ENCODE data around the gene SMIM22. TPM values are rescaled to one million over a fixed set of nuclear protein-coding genes. Genes with fewer than 3 reads are reported as not detected.

SMIM22 gene, protein sequence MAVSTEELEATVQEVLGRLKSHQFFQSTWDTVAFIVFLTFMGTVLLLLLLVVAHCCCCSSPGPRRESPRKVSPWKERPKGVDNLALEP
- 10 to 100 TPM in 2 of 3 donors, 1 to 10 TPM in 1; 6.0 to 12.8 (median 10.9) TPM for polyA plus RNA-seq (ENCODE audit: insufficient read length in 3 of 3)
- long read RNA-seq, donor 1, partial matches to known transcripts: 0 of 10 reads
- long read RNA-seq, donor 1, other reads (novel, unspliced or antisense): 0 of 10 reads
- long read RNA-seq, donor 2, partial matches to known transcripts: 44 of 78 reads
- long read RNA-seq, donor 2, other reads (novel, unspliced or antisense): 24 of 78 reads
- long read RNA-seq, donor 3, transcript SMIM22-204 (4 exons, 394 nt): major isoform, 5 of 29 reads
- long read RNA-seq, donor 3, partial matches to known transcripts: 15 of 29 reads
- long read RNA-seq, donor 3, other reads (novel, unspliced or antisense): 5 of 29 reads
- long read RNA-seq, donor 4, transcript SMIM22-204 (4 exons, 394 nt): minor isoform, 6 of 26 reads
- long read RNA-seq, donor 4, transcript SMIM22-201 (4 exons, 366 nt): major isoform, 12 of 26 reads
- long read RNA-seq, donor 4, partial matches to known transcripts: 0 of 26 reads
- long read RNA-seq, donor 4, other reads (novel, unspliced or antisense): 0 of 26 reads
- long read RNA-seq, donor 5, transcript SMIM22-201 (4 exons, 366 nt): major isoform, 5 of 12 reads
- long read RNA-seq, donor 5, partial matches to known transcripts: 0 of 12 reads
- long read RNA-seq, donor 5, other reads (novel, unspliced or antisense): 0 of 12 reads
- long read RNA-seq, donor 6, transcript SMIM22-204 (4 exons, 394 nt): major isoform, 5 of 96 reads
- long read RNA-seq, donor 6, transcript SMIM22-201 (4 exons, 366 nt): major isoform, 5 of 96 reads
- long read RNA-seq, donor 6, partial matches to known transcripts: 74 of 96 reads
- long read RNA-seq, donor 6, other reads (novel, unspliced or antisense): 5 of 96 reads
- long read RNA-seq, donor 7, transcript SMIM22-204 (4 exons, 394 nt): major isoform, 10 of 51 reads
- long read RNA-seq, donor 7, transcript SMIM22-202 (3 exons, 549 nt): minor isoform, 6 of 51 reads
- long read RNA-seq, donor 7, transcript SMIM22-201 (4 exons, 366 nt): minor isoform, 9 of 51 reads
- long read RNA-seq, donor 7, partial matches to known transcripts: 18 of 51 reads
- long read RNA-seq, donor 7, other reads (novel, unspliced or antisense): 7 of 51 reads
- long read RNA-seq, donor 8, partial matches to known transcripts: 0 of 1 reads
- long read RNA-seq, donor 8, other reads (novel, unspliced or antisense): 0 of 1 reads
- long read RNA-seq, donor 9, partial matches to known transcripts: 0 of 9 reads
- long read RNA-seq, donor 9, other reads (novel, unspliced or antisense): 0 of 9 reads
- long read RNA-seq, donor 10, partial matches to known transcripts: 0 of 5 reads
- long read RNA-seq, donor 10, other reads (novel, unspliced or antisense): 0 of 5 reads
- long read RNA-seq, donor 11, partial matches to known transcripts: 0 of 6 reads
- long read RNA-seq, donor 11, other reads (novel, unspliced or antisense): 0 of 6 reads
- long read RNA-seq, donor 12, transcript SMIM22-201 (4 exons, 366 nt): major isoform, 8 of 19 reads
- long read RNA-seq, donor 12, transcript SMIM22-204 (4 exons, 394 nt): minor isoform, 7 of 19 reads
- long read RNA-seq, donor 12, partial matches to known transcripts: 0 of 19 reads
- long read RNA-seq, donor 12, other reads (novel, unspliced or antisense): 0 of 19 reads
- long read RNA-seq, donor 13, transcript SMIM22-201 (4 exons, 366 nt): major isoform, 8 of 19 reads
- long read RNA-seq, donor 13, transcript SMIM22-204 (4 exons, 394 nt): minor isoform, 7 of 19 reads
- long read RNA-seq, donor 13, partial matches to known transcripts: 0 of 19 reads
- long read RNA-seq, donor 13, other reads (novel, unspliced or antisense): 0 of 19 reads
- long read RNA-seq, donor 14: 0 reads
- long read RNA-seq, donor 15: 0 reads
- long read RNA-seq, donor 16, transcript SMIM22-204 (4 exons, 394 nt): major isoform, 7 of 77 reads
- long read RNA-seq, donor 16, partial matches to known transcripts: 43 of 77 reads
- long read RNA-seq, donor 16, other reads (novel, unspliced or antisense): 23 of 77 reads

DNA sequence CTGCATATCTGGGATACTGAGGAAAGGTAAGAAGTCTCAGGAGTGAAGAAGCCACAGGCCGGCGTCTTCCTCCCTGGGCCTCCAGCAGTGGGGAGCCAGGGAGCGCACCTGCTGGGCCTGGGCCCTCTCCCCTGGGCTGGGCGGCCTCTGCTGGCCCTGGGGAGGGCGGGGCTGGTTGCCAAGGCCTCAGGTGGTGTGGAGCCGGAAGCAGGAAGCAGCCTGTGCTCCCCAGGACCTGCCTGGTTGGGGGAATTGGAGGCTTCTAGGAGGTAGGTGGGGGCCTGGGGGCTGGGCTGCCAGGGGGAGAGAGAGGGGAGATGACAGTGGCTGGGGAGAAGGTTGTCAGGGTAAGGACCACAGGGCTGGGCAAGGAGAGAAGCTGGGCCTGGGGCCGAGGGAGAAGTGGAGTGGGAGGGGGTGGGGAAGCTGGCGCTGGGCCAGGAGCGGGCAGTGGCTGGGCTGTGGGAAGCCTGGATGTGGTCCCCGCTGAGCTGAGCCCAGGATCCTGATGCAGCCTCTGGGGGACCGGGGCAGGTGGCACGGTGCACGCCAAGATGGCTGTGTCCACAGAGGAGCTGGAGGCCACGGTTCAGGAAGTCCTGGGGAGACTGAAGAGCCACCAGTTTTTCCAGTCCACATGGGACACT is at the start of gene SMIM22:
SMIM22 (plus strand) TSS at position 189 of the 647 bp plus-strand sequence; CDS start at position 555, 366 bp downstream.
- no peak for DNase-seq

DNA sequence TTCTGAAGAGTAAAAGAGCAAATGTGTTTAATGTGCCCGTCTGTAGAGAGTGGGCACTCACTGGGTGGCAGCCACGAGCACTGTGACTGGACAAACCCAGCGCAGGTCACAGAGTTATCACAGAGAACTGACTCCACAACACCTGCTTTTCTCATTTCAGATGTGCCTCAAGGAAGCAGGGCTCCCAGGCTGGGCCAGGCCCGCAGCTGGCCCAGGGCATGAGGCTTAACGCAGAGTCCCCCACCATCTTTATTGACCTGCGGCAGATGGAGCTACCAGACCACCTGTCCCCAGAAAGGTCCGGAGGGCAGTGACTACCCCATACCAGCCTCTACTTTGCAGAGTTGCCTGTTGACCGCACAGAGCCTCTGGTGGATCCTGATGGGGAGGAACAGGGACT is 49.0 kb upstream of the SMIM22 start:
- no peak for DNase-seq

DNA sequence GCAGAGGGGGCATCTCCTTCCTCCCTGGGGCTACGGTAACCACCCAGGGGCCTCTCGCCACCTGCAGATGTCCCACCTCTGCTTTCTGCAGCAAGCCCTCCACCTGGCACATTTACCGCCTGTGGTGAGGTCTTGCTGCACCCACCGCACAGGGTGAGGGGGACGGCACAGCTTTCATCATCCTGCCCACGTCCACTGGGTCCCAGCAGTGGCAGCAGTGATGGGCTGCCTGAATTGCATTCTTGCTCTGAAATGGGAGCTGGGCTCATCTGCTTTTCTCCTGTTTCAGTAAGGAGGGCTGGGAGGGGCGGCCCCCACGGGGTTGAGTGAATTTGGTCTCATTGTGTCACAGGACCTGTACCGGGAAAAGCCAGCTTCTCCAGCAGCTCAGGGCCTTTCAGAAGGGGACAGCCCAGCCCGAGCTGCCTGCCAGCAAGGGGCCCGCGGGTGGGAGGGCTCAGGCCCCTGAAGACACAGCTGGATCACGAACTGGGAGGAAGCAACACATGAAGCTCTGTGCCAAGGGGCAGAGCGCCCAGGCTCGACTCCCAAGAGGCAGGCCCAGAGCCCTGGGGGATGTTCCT is 48.1 kb upstream of the SMIM22 start:
- no peak for DNase-seq

DNA sequence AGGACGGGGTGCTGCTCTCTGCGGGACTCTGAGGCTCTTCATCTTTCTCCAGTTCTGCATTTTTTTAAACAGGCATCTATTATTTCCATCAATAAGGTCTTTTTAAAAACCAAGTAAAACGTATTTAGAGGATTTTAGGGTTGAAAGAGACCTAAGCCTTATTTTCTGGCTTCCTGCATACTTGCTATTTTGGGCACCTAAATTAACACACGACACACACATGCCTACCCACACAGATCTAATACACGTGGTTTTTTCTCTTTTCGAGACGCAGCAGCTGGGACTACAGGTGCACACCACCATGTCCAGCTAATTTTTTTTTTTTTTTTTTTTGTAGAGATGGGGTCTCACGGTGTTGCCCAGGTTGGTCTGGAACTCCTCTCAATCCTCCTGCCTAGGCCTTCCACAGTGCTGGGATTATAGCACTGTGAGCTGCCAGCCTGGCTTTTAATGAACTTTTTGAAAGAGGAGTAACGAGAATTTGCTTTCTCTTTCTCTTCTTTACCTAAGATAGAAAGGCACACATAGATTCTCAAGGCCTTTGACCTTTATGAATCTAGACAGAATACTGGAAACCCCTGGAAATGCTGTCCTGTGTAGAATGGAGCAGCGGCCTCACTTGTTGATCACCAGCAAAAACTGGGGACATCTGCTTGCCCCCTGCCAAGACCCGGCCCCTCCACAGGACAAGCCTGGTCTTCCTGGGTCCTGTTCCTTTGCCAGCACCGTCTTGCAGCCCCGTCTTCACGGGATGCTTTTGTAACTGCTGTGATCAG is 47.1 kb upstream of the SMIM22 start:
- DNase-seq: no peak

DNA sequence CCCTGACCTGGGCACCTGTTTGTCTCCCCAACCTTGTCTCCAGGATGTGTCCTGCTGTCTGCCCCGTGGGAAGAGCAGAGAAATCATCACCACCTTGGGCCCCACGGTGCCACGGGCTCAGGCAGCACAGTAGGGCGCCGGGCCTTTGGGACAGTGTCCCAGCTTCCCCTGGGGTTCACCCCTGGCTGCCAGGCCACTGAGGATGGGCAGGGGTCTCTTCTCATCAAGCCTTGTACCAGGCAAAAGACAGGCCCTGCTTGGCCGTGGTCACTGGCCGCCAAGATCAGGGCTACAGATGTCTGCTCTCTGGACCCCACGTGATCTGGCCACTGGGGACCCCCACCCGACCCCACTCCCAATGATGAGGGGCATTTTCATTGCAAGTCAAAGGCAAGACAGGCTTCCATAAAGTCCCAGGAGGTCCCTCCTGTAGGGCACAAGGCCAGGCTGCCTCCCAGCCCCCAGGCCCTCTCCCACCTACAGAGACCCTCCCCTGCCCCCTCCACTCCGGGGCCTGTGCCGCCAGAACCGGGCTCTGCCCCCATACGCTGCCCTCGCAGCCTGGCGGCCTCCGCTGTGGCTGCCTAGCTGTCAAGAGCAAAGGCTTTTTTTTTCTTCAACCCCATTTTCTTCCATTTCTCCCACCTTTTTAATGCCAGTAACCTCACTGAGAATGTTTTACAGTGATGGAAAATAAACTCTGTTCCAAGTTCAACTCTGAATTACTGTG is 46.3 kb upstream of the SMIM22 start:
- DNase-seq: no peak

DNA sequence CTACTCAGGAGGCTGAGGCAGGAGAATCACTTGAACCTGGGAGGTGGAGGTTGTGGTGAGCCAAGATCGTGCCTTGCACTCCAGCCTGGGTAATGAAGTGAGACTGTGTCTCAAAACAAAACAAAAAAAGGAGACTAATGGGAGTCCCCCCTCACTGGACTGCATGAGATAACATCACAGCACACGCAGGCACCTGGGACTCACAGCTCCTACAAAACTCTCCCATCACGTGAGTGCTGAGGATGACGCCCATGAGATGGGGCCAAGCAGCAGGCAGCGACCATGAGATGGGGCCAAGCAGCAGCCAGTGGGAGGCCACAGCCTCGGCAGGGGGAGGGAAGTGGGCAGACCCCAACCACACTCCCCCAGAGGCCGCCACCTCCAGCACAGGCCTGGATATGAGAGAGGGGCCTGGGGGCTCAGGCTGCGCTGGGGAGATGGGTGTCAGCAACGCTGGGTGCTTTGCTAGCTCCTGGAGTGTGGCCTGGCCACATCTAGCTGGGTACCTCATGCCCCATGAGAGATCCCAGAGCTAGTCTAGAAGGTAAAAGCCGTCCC is 45.4 kb upstream of the SMIM22 start:
- no peak for DNase-seq

DNA sequence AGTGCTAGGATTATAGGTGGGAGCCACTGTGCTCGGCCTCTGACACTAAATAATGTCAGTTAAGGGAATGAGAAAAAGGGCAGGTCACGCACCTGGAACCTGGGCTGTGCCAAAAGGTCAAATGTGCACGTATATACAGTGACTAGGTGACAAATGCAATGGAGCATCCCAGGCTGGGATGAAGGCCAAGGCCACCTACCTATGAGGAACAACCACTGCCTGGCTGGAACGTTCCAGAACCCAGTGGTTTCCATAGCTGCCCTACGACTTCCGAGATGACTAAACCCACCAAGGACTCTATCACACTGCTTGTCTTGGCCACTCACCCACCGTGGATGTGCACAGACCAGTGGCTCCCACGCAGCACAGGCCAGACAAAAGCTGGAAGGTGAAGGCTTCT is 44.3 kb upstream of the SMIM22 start:
- DNase-seq: no peak

DNA sequence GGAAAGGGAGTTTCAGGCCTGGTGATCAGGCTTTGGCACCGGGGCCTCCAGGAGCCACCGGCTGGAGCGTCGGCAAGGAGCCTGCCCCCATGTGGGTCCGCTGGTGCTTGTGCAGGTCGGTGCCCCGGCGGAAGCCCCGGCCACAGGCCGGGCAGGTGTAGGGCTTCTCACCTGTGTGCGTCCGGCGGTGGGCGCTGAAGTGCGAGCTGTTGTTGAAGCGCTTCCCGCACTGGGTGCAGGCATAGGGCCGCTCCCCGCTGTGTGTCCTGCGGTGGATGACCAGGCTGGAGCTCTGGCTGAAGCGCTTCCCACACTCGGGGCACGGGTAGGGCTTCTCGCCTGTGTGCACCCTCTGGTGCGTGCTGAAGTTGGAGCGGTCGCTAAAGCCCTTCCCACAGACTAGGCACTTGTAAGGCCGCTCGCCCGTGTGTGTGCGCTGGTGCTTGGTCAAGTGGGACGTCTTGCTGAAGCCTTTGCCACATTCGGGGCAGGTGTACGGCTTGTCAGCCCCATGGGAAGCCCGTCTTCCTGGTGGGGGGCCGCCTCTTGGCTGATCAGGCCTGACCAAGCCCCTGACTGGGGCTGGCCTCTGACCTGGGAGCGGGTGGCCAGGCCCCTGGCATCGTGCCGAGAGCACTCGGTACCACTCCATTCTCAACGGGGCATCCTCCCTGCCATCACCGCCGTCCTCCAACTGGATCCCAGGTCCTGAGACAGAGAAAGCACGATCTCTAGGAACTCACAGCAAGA is 42.6 kb upstream of the SMIM22 start:
- DNase-seq: no peak

DNA sequence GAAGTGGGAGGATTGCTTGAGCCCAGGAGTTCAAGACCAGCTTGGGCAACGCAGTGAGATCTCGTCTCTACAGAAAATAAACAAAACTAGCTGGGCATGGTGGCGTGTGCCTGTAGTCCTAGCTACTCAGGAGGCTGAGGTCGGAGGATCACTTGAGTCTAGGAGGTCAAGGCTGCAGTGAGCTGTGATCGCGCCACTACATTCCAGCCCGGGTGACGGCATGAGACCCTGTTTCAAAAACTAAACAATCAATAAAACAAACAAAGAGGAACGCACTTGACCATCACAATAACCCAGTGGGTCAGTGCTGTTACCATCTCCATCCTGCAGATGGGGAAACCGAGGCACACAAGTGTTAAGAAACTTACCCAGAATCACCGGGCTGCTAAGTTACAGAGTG is 41.9 kb upstream of the SMIM22 start:
- no peak for DNase-seq

DNA sequence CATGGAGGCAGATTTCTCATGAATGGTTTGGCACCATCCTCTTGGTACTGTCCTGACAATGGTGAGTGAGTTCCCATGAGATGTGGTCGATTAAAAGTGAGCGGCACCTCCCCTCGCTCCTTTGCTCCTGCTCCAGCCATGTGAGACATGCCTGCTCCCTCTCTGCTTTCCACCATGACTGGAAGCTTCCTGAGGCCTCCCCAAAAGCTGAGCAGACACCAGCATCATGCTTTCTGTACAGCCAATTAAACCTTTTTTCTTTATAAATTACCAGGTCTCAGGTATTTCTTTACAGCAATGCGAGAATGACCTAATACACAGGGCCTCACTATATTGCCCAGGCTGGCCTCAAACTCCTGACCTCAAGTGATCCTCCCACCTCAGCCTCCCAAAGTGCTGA is 40.3 kb upstream of the SMIM22 start:
- no peak for DNase-seq

DNA sequence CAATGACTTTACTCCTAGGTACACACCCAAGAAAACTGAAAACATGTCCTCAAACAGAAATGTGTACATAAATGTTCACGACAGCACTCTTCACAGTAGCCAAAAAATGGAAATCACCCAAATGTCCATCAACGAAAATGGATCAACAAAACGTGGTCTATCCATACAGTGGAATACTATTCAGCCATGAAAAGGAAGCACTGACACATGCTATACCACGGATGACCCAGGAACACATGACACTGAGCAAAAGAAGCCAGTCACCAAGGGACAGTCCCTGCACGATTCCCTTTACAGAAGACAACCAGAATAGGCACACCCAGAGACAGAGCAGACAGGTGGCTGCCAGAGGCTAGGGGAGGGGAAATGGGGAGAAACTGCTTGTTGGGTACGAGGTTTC is 39.5 kb upstream of the SMIM22 start:
- no peak for DNase-seq

DNA sequence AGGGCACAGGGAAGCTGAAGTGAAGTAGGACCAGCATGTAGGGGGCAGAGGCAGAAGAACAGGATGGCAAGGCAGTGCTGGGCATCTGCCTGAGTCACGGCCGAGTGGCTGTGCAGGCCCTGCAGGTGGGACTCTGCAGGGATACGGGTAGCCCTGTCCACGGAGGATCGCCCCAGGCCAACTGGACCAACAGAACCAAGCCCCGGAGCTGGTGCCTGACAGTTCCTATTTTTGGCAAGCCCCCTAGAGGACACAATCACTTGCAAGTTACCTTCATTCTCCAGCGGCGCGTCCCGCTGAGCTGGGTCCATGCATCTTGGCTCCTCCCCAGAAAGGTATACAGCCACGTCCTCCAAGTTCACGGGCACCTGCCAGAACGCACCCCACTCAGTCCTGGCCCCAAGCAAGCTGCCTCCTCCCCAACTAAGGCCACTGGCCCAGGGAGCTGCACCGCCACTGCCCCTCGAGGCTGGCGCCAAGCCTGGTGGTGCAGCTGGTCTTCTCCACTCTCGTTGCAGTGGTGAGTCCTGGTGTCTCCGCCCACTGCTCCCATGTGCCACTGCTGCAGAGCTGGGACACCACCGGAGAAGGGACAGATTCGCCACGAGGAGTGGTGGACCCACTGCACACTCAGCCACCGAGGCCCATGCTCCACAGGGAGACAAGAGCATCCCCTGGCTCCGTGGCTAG is 34.8 kb upstream of the SMIM22 start:
- DNase-seq: no peak

DNA sequence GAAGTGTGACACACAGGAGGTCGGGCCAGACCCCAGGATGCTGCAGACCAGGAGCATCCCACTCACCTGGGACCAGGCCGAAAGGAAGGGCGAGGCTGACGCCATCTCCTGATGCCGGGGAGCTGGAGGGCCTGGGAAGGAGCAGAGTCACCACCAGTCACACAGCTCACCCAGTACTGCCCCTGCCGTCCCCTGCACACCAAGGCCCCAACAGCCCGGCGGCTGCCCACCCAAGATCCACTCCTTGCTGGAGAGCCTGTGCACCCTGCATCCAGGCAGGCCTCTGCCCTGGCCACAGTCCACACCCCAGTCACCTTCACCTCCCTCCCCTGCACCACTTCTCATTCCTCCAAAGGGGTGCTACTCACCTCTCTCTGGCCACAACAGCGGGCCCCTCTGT is 33.0 kb upstream of the SMIM22 start:
- no peak for DNase-seq

DNA sequence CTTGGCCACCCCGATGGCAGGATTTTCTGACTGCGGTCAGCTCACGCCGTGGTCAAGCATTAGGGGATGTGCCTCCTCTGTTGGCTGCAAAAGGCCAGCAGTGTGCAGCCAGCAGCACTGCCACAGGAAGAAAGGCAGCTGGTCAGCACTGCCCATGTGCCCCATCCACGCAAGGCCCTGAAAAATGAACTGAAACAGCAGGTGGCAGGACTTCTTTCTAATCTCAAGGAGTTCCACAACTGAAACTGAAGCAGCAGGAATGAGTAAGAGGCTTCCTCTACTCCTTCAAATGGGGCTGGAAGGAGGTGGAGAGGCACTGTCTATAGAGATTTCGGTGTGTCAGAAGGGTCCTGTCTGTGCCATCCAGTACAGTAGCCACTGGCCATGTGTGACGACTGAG is 31.4 kb upstream of the SMIM22 start:
- no peak for DNase-seq

DNA sequence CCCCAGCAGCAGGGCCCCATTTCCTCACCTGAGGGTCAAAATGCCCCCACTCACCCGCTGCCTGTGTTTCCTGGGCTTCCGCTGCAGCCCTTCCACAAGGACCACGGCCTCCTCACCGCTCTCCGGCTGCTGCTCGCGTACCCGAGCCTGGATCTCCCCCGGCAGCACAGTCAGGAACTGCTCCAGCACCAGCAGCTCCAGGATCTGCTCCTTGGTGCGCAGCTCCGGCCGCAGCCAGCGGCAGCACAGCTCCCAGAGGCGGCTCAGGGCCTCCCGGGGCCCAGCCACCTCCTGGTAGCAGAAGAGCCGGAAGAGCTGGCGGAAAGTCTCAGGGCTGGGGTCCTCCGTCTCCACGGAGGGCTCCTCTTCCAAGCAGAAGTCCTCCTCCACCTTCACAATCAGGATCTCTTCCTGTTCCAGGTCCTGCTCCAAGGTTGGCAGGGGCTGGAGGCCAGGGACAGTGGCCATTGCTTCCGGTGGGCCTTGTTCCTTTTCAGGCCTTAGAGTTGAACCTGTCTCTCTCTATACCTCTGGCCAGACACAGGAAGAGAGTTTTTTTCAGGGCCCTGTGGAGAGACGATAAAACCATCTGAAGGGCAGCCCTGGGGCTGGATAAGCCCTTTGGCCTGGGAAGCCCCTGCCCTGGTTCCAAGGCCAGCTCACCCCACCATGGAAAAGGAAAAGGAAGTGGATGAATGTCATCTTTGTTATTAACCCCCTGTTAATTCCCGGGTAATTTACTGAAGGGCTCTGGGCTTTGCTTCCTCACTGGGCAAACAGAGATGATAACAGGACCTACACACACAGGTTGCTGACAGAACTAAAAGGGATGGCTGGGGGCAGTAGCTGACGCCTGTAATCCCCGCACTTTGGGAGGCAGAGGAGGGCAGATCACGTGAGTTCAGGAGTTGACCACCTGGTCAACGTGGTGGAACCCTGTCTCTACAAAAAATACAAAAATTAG is 29.4 kb upstream of the SMIM22 start:
- DNase-seq: no peak
